ENCODE results near the gene ZNF146. TPM values are rescaled to one million over a fixed set of nuclear protein-coding genes. Genes with fewer than 3 reads are reported as not detected.

The ZNF146 gene
- total RNA-seq (2014; rRNA removed; shearing (Covaris generic)): 84.9 and 94.3 TPM in 2 replicates

DNA sequence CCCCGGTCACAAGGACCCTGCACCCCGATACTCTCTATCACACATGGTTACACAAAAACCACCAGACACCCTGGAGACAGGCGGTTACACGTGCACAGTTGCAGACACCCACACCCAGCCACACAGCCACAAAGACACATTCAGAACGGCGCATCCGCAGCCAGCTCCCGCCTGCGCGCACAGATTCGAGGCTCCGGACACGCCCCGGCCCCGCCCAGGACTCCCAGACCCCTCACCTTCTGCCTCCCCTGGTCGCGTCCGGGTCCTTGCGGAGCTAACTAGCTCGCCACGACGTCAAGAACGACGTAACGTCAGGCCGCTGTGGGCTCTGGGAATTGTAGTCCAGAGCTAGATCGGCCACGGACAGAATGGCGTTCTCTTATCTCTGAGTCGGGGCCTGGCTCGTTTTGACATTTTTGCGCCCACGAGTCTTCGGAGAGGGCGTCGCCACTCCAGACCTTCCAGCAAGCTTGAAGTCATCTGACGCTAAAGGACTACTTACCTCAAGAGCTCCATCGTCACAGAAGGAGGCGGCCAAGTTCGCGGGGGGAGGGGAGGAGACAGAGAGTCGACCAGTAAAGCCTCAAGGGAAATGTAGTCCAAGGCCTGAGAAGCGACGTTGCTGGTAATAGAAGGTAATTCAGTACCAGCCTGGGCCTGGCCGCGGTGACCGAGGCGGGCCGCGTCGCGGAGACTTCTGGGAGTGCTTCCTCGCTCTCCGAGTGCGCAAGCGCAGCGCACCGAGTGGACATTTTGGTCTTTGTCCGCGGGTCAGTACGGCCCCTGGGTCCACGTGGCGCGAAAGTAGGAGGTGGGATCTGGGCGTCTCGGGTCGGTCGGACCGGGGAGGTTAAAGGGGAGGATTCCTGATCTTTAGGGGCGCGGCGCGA, at the start of gene ZNF146, which contains the start of gene ZNF565:
TSS of gene ZNF146 (plus strand) at position 721 of the 890 bp plus-strand sequence. CDS start 21,335 bp downstream, outside the sequence.
TSS of gene ZNF565 (minus strand) at position 280 of the 890 bp plus-strand sequence. CDS start 12,680 bp downstream, outside the sequence.

Small RNA genes lying within 50 kb of the gene (small RNA-seq; reads per million reads assigned to genes)
- gene RF00019: not detected

Other genes with a start within 250 kb of the ZNF146 start
- 33.0 and 39.2 TPM in 2 replicates for gene SDHAF1, start 219.9 kb upstream of the ZNF146 start, total RNA-seq (2014; rRNA removed; shearing (Covaris generic))
- 0.19 TPM in 1 of 2 replicates, not detected in the other for gene SYNE4, start 206.3 kb upstream of the ZNF146 start, total RNA-seq (2014; rRNA removed; shearing (Covaris generic))
- gene ALKBH6, start 200.9 kb upstream of the ZNF146 start, total RNA-seq (2014; rRNA removed; shearing (Covaris generic)): 26.7 and 54.3 TPM in 2 replicates
- 4.0 and 5.8 TPM in 2 replicates for gene CLIP3, start 182.2 kb upstream of the ZNF146 start, total RNA-seq (2014; rRNA removed; shearing (Covaris generic))
- 3.1 and 3.2 TPM in 2 replicates for gene THAP8, start 160.8 kb upstream of the ZNF146 start, total RNA-seq (2014; rRNA removed; shearing (Covaris generic))
- 11.6 and 12.5 TPM in 2 replicates for gene WDR62, start 160.2 kb upstream of the ZNF146 start, total RNA-seq (2014; rRNA removed; shearing (Covaris generic))
- gene OVOL3, start 104.0 kb upstream of the ZNF146 start, total RNA-seq (2014; rRNA removed; shearing (Covaris generic)): not detected in 2 replicates
- 181 and 195 TPM in 2 replicates for gene POLR2I, start 100.2 kb upstream of the ZNF146 start, total RNA-seq (2014; rRNA removed; shearing (Covaris generic))
- 309 and 326 TPM in 2 replicates for gene TBCB, start 99.6 kb upstream of the ZNF146 start, total RNA-seq (2014; rRNA removed; shearing (Covaris generic))
- 358 and 397 TPM in 2 replicates for gene CAPNS1, start 75.0 kb upstream of the ZNF146 start, total RNA-seq (2014; rRNA removed; shearing (Covaris generic))
- gene COX7A1, start 62.7 kb upstream of the ZNF146 start, total RNA-seq (2014; rRNA removed; shearing (Covaris generic)): not detected in 2 replicates
- gene ZNF565, start 441 bp upstream of the ZNF146 start, total RNA-seq (2014; rRNA removed; shearing (Covaris generic)): 2.3 and 2.8 TPM in 2 replicates
- 2.2 and 3.4 TPM in 2 replicates for gene ZFP14, start 164.1 kb downstream of the ZNF146 start, total RNA-seq (2014; rRNA removed; shearing (Covaris generic))
- 3.5 and 3.6 TPM in 2 replicates for gene ZFP82, start 203.5 kb downstream of the ZNF146 start, total RNA-seq (2014; rRNA removed; shearing (Covaris generic))